HUDEP-2 (cell line): ENCODE measurements around the gene COL9A3.
"Not testable (repeated sequence)": the region's sequence is repeated elsewhere in the genome, so short reads cannot be mapped to it uniquely, and the experiment has no call there.

Source experiments
- DNase-seq, 76 experiments: peaks; one replicate each; lab custom pipeline; 2025; ENCODE audit not compliant: unreplicated experiment in 76 of 76; lab: John Stamatoyannopoulos, UW

COL9A3 gene

GRCh38 chr20:62832951-62833391, 16.1 kb downstream of the COL9A3 start:
- no peak for DNase-seq

GRCh38 chr20:62834967-62835730, 18.3 kb downstream of the COL9A3 start:
- DNase-seq = no peak

GRCh38 chr20:62835931-62836861, 19.3 kb downstream of the COL9A3 start:
- DNase-seq = no peak

GRCh38 chr20:62836967-62837490, 20.2 kb downstream of the COL9A3 start:
- no peak for DNase-seq

GRCh38 chr20:62837790-62838127, 20.9 kb downstream of the COL9A3 start:
- DNase-seq = no peak

GRCh38 chr20:62838128-62838891, 21.5 kb downstream of the COL9A3 start:
- DNase-seq = peak in 50 of 76 experiments; percentile 11 to 76 (median 46)

- DNase-seq = no peak
These were observed 22.4 kb downstream of the COL9A3 start for GRCh38 chr20:62839261-62839660.

GRCh38 chr20:62839816-62840215, 23.0 kb downstream of the COL9A3 start:
- no peak for DNase-seq

- DNase-seq = no peak
These were observed 23.7 kb downstream of the COL9A3 start for GRCh38 chr20:62840244-62841197.

- no peak for DNase-seq
These were observed 24.9 kb downstream of the COL9A3 start for GRCh38 chr20:62841705-62842212.

- no peak for DNase-seq
These were observed 26.8 kb downstream of the COL9A3 start for GRCh38 chr20:62843656-62844055.

GRCh38 chr20:62844182-62844581, 27.3 kb downstream of the COL9A3 start:
- no peak for DNase-seq

- DNase-seq = no peak
These were observed 28.7 kb downstream of the COL9A3 start for GRCh38 chr20:62845416-62846160.

GRCh38 chr20:62846166-62846890, 29.5 kb downstream of the COL9A3 start:
- no peak for DNase-seq

GRCh38 chr20:62848917-62849316, 32.1 kb downstream of the COL9A3 start:
- DNase-seq = not testable (repeated sequence)

- DNase-seq = no peak
These were observed 32.6 kb downstream of the COL9A3 start for GRCh38 chr20:62849431-62849830.

- DNase-seq = no peak
These were observed 33.6 kb downstream of the COL9A3 start for GRCh38 chr20:62850333-62850974.

- DNase-seq = no peak
These were observed 35.3 kb downstream of the COL9A3 start for GRCh38 chr20:62852196-62852595.
